B cell (primary cell): ENCODE results near the gene SLC39A1. TPM values are rescaled to one million over a fixed set of nuclear protein-coding genes. Genes with fewer than 3 reads are reported as not detected.
A peak's percentile ranks its signal among the peaks of the same experiment; 100 is the strongest.
"Not testable (repeated sequence)": the region's sequence is repeated elsewhere in the genome, so short reads cannot be mapped to it uniquely, and the experiment has no call there.

Experiments
- ATAC-seq: fragments of 200-7000 bp; cut with Tn5 transposase; one replicate; pipeline ENCODE4 v1.10.0; 2021; ENCODE audit warnings: low read depth, mild to moderate bottlenecking, moderate number of reproducible peaks, moderate library complexity
- CTCF ChIA-PET: fragments of 350-600 bp; sonication (Branson Sonifier 250); formaldehyde crosslinking; loops from one replicate; lab custom pipeline; 2021; ENCODE audit warnings: antibody characterized with exemption, inconsistent platforms; lab: Charles Lee
- POLR2A ChIA-PET: fragments of 350-600 bp; sonication (Branson Sonifier 250); formaldehyde crosslinking; loops from one replicate; lab custom pipeline; 2021; ENCODE audit warnings: antibody characterized with exemption; lab: Charles Lee
- DNase-seq: peaks from one replicate; pipeline ENCODE4 v3.0.0; 2013
- H2AFZ ChIP-seq: 2 replicates; pipeline ENCODE4 v1.6.1; 2012; ENCODE audit warnings: mild to moderate bottlenecking, low read depth, low read length; ENCODE audit not compliant: insufficient read depth, poor library complexity, severe bottlenecking
- H3K27ac ChIP-seq, 2 donors: 1 replicate in 1 of 2; 2 replicates in 1 of 2; pipeline ENCODE4 v1.5.1; 2012 to 2013; ENCODE audit warnings: low read length in 2 of 2, mild to moderate bottlenecking in 2 of 2, moderate library complexity in 1 of 2
- H3K27me3 ChIP-seq, 4 experiments: fragments of 200-600 bp in 1 of 4; sonication (generic) in 1 of 4; replicated peaks in 1 of 4; 1 replicate in 2 of 4; 2 replicates in 2 of 4; pipeline versions ENCODE4 v1.6.1 to v1.7.0; 2013 to 2016; ENCODE audit warnings: low read length in 3 of 4, mild to moderate bottlenecking in 2 of 4, mixed read lengths in 1 of 4, moderate library complexity in 1 of 4; ENCODE audit not compliant: insufficient read depth in 4 of 4, control insufficient read depth in 3 of 4; ENCODE audit errors: control extremely low read depth in 1 of 4
- H3K36me3 ChIP-seq, 2 experiments: replicated peaks in 1 of 2; 1 replicate in 1 of 2; 2 replicates in 1 of 2; pipeline versions ENCODE4 v1.6.1 to v1.7.1; 2013; ENCODE audit warnings: low read length in 1 of 2; ENCODE audit not compliant: insufficient read depth in 2 of 2, control insufficient read depth in 1 of 2; ENCODE audit errors: control extremely low read depth in 1 of 2, extremely low read depth in 1 of 2
- H3K4me1 ChIP-seq, 2 donors: fragments of 200-600 bp in 1 of 2; sonication (generic) in 1 of 2; 1 replicate in 1 of 2; 2 replicates in 1 of 2; pipeline versions ENCODE4 v1.5.1 to v1.6.1; 2013 to 2017; ENCODE audit warnings: low read length in 2 of 2; ENCODE audit not compliant: control insufficient read depth in 2 of 2, insufficient read depth in 2 of 2
- H3K4me2 ChIP-seq: replicated peaks from 2 replicates; pipeline ENCODE3; 2012; ENCODE audit warnings: mild to moderate bottlenecking, low read depth, low read length; ENCODE audit not compliant: poor library complexity, severe bottlenecking
- H3K4me3 ChIP-seq, 5 experiments: fragments of 200-600 bp in 1 of 5; sonication (generic) in 1 of 5; 1 replicate in 3 of 5; 2 replicates in 2 of 5; pipeline versions ENCODE4 v1.5.1 to v1.7.0; 2011 to 2016; ENCODE audit warnings: low read length in 4 of 5, mild to moderate bottlenecking in 4 of 5, low read depth in 2 of 5, control low read depth in 1 of 5, moderate library complexity in 1 of 5; ENCODE audit not compliant: insufficient read depth in 1 of 5; ENCODE audit errors: control extremely low read depth in 1 of 5, extremely low read depth in 1 of 5
- H3K79me2 ChIP-seq: fragments of 200-600 bp; sonication (generic); one replicate; pipeline ENCODE4 v1.6.0; 2016; ENCODE audit warnings: low read length; ENCODE audit not compliant: control insufficient read depth, insufficient read depth
- H3K9ac ChIP-seq: fragments of 200-600 bp; sonication (generic); 2 replicates; pipeline ENCODE4 v1.6.1; 2017; ENCODE audit warnings: mild to moderate bottlenecking, low read length, moderate library complexity
- H3K9me3 ChIP-seq, 3 donors: one replicate each; pipeline versions ENCODE4 v1.6.1 to v1.7.1; 2013; ENCODE audit warnings: low read length in 2 of 3; ENCODE audit not compliant: control insufficient read depth in 2 of 3, insufficient read depth in 1 of 3; ENCODE audit errors: control extremely low read depth in 1 of 3
- H4K20me1 ChIP-seq: 2 replicates; pipeline ENCODE4 v1.6.0; 2012; ENCODE audit warnings: mild to moderate bottlenecking, low read length; ENCODE audit not compliant: insufficient read depth, control insufficient read depth, poor library complexity, severe bottlenecking
- H3K27ac Mint-ChIP-seq: one replicate; pipeline ENCODE4 v1.8.0; 2021; ENCODE audit warnings: mixed read lengths
- H3K27me3 Mint-ChIP-seq: one replicate; pipeline ENCODE4 v1.8.0; 2021; ENCODE audit warnings: mixed read lengths
- H3K4me1 Mint-ChIP-seq: one replicate; pipeline ENCODE4 v1.8.0; 2021; ENCODE audit warnings: mixed read lengths
- H3K4me3 Mint-ChIP-seq: one replicate; pipeline ENCODE4 v1.8.0; 2021; ENCODE audit warnings: mixed read lengths
- H3K9me3 Mint-ChIP-seq: one replicate; pipeline ENCODE4 v1.8.0; 2022; ENCODE audit warnings: mixed read lengths; ENCODE audit not compliant: insufficient read depth
- EZH2 ChIP-seq: IDR thresholded peaks from 2 replicates; pipeline ENCODE4 v1.6.1; 2012; ENCODE audit warnings: borderline replicate concordance, low read depth, mild to moderate bottlenecking, moderate library complexity, low read length; ENCODE audit not compliant: insufficient read depth, poor library complexity, severe bottlenecking
- WGBS: methylation state at CpG from one replicate; pipeline ENCODE4 v1.1.5; 2013; ENCODE audit warnings: missing lambda C conversion rate; ENCODE audit not compliant: insufficient coverage; 5-methylcytosine and 5-hydroxymethylcytosine counted together
- intact Hi-C: fragments of 100-400 bp; cut with micrococcal nuclease; formaldehyde crosslinking; loops from one replicate; pipeline ENCODE4 v1.10.0; 2022
- polyA minus RNA-seq: library from RNA; depleted of rRNA, polyadenylated mRNA; stranded (reverse); fragments of >200 nt; gene quantifications from 2 replicates; pipeline ENCODE4 v1.2.3, GENCODE V29; 2012
- polyA plus RNA-seq: library from polyadenylated mRNA; depleted of rRNA; stranded (reverse); fragments of >200 nt; gene quantifications from 2 replicates; pipeline ENCODE4 v1.2.3, GENCODE V29; 2012
- total RNA-seq, 2 donors: library from RNA; stranded (reverse); fragments of 120-200 nt in 1 of 2; gene quantifications; 1 replicate in 1 of 2; 2 replicates in 1 of 2; pipeline versions ENCODE4 v1.2.3 to v1.2.4, GENCODE V29; 2013 to 2022
- TF ChIP-seq, protein P1 (sequence below): fragments of 200-600 bp; IDR thresholded peaks from one replicate; pipeline ENCODE4 v1.8.0; 2022; ENCODE audit warnings: antibody characterized with exemption, mild to moderate bottlenecking

SLC39A1 gene, protein sequence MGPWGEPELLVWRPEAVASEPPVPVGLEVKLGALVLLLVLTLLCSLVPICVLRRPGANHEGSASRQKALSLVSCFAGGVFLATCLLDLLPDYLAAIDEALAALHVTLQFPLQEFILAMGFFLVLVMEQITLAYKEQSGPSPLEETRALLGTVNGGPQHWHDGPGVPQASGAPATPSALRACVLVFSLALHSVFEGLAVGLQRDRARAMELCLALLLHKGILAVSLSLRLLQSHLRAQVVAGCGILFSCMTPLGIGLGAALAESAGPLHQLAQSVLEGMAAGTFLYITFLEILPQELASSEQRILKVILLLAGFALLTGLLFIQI
- total RNA-seq (28.1 and 29.8 TPM in 2 replicates), polyA plus RNA-seq (19.2 and 19.3 TPM in 2 replicates), polyA minus RNA-seq (31.0 and 35.0 TPM in 2 replicates)
- 27.6 TPM for total RNA-seq (2013)

- peaks cover 63% of the 10 kb centered on the region for H3K79me2 ChIP-seq
- no peak for TF ChIP-seq EZH2
- TF ChIP-seq, protein P1, sequence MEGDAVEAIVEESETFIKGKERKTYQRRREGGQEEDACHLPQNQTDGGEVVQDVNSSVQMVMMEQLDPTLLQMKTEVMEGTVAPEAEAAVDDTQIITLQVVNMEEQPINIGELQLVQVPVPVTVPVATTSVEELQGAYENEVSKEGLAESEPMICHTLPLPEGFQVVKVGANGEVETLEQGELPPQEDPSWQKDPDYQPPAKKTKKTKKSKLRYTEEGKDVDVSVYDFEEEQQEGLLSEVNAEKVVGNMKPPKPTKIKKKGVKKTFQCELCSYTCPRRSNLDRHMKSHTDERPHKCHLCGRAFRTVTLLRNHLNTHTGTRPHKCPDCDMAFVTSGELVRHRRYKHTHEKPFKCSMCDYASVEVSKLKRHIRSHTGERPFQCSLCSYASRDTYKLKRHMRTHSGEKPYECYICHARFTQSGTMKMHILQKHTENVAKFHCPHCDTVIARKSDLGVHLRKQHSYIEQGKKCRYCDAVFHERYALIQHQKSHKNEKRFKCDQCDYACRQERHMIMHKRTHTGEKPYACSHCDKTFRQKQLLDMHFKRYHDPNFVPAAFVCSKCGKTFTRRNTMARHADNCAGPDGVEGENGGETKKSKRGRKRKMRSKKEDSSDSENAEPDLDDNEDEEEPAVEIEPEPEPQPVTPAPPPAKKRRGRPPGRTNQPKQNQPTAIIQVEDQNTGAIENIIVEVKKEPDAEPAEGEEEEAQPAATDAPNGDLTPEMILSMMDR: no peak
Observed at GRCh38 chr1:153963030-153963849, at the start of gene SLC39A1. TSS of gene SLC39A1 (minus strand) at chr1:153963537. CDS start at chr1:153962715, 822 bp downstream.

DNA sequence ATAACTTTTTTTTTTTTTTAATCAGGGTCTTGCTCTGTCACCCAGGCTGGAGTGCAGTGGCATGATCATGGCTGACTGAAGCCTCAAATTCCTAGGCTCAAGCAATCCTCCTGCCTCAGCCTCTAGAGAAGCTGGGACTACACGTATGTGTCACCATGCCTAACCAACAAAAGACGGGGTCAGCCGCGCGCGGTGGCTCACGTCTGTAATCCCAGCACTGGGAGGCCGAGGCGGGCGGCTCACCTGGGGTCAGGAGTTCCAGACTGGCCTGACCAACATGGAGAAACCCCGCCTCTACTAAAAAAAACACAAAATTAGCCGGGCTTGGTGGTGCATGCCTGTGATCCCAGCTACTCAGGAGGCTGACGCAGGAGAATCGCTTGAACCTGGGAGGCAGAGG, 49.2 kb upstream of the SLC39A1 start:
- ATAC-seq, H3K27ac ChIP-seq, H3K4me2 ChIP-seq, H4K20me1 ChIP-seq, H3K27ac Mint-ChIP-seq, H3K9ac ChIP-seq, H3K27me3 Mint-ChIP-seq, H2AFZ ChIP-seq, CTCF ChIA-PET, H3K4me3 ChIP-seq, intact Hi-C loops, H3K4me1 Mint-ChIP-seq, H3K79me2 ChIP-seq, H3K9me3 Mint-ChIP-seq, H3K4me1 ChIP-seq, H3K27me3 ChIP-seq, H3K36me3 ChIP-seq, DNase-seq, H3K9me3 ChIP-seq, H3K4me3 Mint-ChIP-seq: not testable (repeated sequence)
- POLR2A ChIA-PET: interaction anchor here (0.7 kb wide), 1 partner anchor 221 kb away, joined by 5 read pairs; no protein-coding TSS in a partner anchor
- WGBS: 95% methylated on average over 14 of the region's 14 CpGs

More at GRCh38 chr1:153963030-153963849, at the start of gene SLC39A1:
- Histone ChIP-seq H3K27me3 (no peaks in the 10 kb centered on the region), H3K36me3 (peaks cover 0 to 12% of the 10 kb centered on the region in 2 experiments), H2AFZ (peak within 1 kb of the TSS; percentile 91), H3K4me1 (peaks cover 47 to 53% of the 10 kb centered on the region in 2 donors), H4K20me1 (peaks cover 2% of the 10 kb centered on the region), H3K4me3 (peak within 1 kb of the TSS; percentile 83 to 91 (median 87)), H3K9ac (peak within 1 kb of the TSS; percentile 84), H3K4me2 (peak within 1 kb of the TSS; percentile 85), H3K9me3 (no peaks in the 10 kb centered on the region), H3K27ac (peak within 1 kb of the TSS; percentile 85 to 95)
- POLR2A ChIA-PET: interaction anchor here (0.5 to 9.2 kb wide), 11 partner anchors 10 to 362 kb away, joined by 3 to 115 read pairs (median 5); partner anchors contain the start of genes ATP8B2, DENND4B, INTS3 and JTB
- Mint-ChIP-seq H3K4me3 (peak within 1 kb of the TSS; percentile 83), H3K9me3 (no peaks in the 10 kb centered on the region), H3K27me3 (no peaks in the 10 kb centered on the region), H3K27ac (peak within 1 kb of the TSS; percentile 85), H3K4me1 (peaks cover 63% of the 10 kb centered on the region)
- CTCF ChIA-PET: interaction anchor here (1.0 to 7.5 kb wide), 5 partner anchors 10 to 166 kb away, joined by 3 to 65 read pairs (median 9); partner anchors contain the start of genes DENND4B and RAB13
- peak; percentile 53 for ATAC-seq
- WGBS: under 1% methylated on average over 48 of the region's 54 CpGs
- peak; percentile 95 for DNase-seq
- intact Hi-C loops: loop anchor here (1.0 kb wide), 2 partner anchors 14 to 17 kb away; partner anchors contain the start of genes DENND4B and JTB
